Neutrophil (primary cell): ENCODE measurements around the gene JARID2.

Source experiments
- H3K27ac ChIP-seq: fragments of 200-600 bp; sonication (generic); 2 replicates; pipeline ENCODE4 v1.5.1; 2016; ENCODE audit warnings: mild to moderate bottlenecking, moderate library complexity
- H3K27me3 ChIP-seq: fragments of 200-600 bp; sonication (generic); 2 replicates; pipeline ENCODE4 v1.6.0; 2016; ENCODE audit warnings: mild to moderate bottlenecking
- H3K36me3 ChIP-seq: fragments of 200-600 bp; sonication (generic); 2 replicates; pipeline ENCODE4 v1.5.1; 2017
- H3K4me1 ChIP-seq, 2 experiments: fragments of 200-600 bp in 1 of 2; sonication (generic) in 1 of 2; 1 replicate in 1 of 2; 2 replicates in 1 of 2; pipeline versions ENCODE4 v1.5.1 to v1.6.1; 2013 to 2016; ENCODE audit warnings: low read depth in 1 of 2, low read length in 1 of 2, mild to moderate bottlenecking in 1 of 2, moderate library complexity in 1 of 2; ENCODE audit not compliant: control insufficient read depth in 1 of 2, insufficient read depth in 1 of 2
- H3K4me3 ChIP-seq, 2 experiments: fragments of 200-600 bp in 1 of 2; sonication (generic) in 1 of 2; 1 replicate in 1 of 2; 2 replicates in 1 of 2; pipeline ENCODE4 v1.5.1; 2013 to 2016; ENCODE audit warnings: low read depth in 1 of 2, low read length in 1 of 2, mild to moderate bottlenecking in 1 of 2, moderate library complexity in 1 of 2
- H3K9me3 ChIP-seq: fragments of 200-600 bp; sonication (generic); 2 replicates; pipeline ENCODE4 v1.5.1; 2016
- TF ChIP-seq, protein P1 (sequence below): fragments of 200-600 bp; sonication (generic); IDR thresholded peaks from 2 replicates; pipeline ENCODE4 v1.5.1; 2016; ENCODE audit warnings: antibody characterized with exemption

The JARID2 gene

DNA sequence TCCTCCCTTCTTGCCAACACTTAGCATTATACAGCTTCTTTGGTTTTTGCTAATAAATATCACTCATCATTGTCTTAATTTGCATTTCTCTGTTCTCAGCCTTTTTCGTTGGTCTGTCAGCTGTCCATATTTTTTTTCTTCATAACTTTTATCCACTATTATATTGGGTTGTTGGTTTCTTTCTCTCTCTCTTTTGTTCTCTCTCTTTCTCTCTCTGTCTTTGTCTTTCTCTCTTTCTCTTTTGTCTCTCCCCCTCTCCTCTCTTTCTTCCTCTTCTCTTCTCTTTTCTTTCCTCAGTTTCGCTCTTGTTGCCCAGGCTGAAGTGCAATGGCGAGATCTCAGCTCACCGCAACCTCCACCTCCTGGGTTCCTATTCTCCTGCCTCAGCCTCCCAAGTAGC, 36.5 kb downstream of the JARID2 start:
- Histone ChIP-seq H3K27me3 (no peaks in the 10 kb centered on the region), H3K36me3 (no peaks in the 10 kb centered on the region), H3K9me3 (no peaks in the 10 kb centered on the region), H3K4me1 (peaks cover 30 to 44% of the 10 kb centered on the region in 2 experiments), H3K27ac (no peak overlapping the region), H3K4me3 (no peak overlapping the region)
- TF ChIP-seq, protein P1, sequence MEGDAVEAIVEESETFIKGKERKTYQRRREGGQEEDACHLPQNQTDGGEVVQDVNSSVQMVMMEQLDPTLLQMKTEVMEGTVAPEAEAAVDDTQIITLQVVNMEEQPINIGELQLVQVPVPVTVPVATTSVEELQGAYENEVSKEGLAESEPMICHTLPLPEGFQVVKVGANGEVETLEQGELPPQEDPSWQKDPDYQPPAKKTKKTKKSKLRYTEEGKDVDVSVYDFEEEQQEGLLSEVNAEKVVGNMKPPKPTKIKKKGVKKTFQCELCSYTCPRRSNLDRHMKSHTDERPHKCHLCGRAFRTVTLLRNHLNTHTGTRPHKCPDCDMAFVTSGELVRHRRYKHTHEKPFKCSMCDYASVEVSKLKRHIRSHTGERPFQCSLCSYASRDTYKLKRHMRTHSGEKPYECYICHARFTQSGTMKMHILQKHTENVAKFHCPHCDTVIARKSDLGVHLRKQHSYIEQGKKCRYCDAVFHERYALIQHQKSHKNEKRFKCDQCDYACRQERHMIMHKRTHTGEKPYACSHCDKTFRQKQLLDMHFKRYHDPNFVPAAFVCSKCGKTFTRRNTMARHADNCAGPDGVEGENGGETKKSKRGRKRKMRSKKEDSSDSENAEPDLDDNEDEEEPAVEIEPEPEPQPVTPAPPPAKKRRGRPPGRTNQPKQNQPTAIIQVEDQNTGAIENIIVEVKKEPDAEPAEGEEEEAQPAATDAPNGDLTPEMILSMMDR: no peak

DNA sequence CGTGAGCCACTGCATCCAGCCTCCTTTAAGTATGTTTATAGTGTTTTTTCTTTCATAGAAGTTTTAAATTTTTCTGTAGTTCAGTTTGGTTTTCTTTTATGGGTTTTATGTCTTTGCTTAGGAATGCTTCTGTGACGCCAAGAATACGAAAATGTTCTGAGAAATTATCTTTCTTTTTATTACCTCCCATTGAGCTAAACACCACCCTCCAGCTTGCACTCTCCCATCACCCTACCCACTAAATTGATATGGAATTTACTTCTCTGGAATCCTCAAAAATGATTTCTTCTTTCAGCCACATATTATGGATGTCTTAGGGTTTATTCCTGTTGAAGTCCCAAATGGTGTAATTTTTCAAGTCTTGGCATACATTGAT, 38.1 kb downstream of the JARID2 start:
- Histone ChIP-seq H3K36me3 (no peaks in the 10 kb centered on the region), H3K4me1 (peaks cover 47 to 55% of the 10 kb centered on the region in 2 experiments), H3K27me3 (no peaks in the 10 kb centered on the region), H3K9me3 (no peaks in the 10 kb centered on the region), H3K4me3 (no peak overlapping the region), H3K27ac (no peak overlapping the region)
- TF ChIP-seq, protein P1: no peak

DNA sequence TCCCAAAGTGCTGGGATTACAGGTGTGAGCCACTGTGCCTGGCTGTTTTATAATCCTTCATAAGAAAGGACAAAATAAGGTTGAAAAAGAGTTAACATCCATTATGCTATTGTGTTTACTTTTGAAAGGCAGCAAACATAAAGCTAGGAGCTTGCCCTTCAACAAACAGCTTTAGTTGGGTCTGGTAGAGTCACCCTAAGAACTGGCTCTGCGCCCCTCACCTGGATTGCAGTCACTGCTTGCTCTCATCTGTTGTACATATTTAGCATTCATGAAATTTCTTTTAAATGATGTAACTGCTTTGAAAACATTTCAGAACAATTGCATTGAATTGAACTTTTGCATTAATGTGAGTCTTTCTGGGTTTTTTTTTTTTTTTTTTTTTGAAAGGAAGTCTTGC, 38.9 kb downstream of the JARID2 start:
- Histone ChIP-seq H3K36me3 (no peaks in the 10 kb centered on the region), H3K4me1 (peaks cover 45 to 48% of the 10 kb centered on the region in 2 experiments), H3K4me3 (no peak overlapping the region), H3K27ac (no peak overlapping the region), H3K9me3 (no peaks in the 10 kb centered on the region), H3K27me3 (no peaks in the 10 kb centered on the region)
- TF ChIP-seq, protein P1: no peak

DNA sequence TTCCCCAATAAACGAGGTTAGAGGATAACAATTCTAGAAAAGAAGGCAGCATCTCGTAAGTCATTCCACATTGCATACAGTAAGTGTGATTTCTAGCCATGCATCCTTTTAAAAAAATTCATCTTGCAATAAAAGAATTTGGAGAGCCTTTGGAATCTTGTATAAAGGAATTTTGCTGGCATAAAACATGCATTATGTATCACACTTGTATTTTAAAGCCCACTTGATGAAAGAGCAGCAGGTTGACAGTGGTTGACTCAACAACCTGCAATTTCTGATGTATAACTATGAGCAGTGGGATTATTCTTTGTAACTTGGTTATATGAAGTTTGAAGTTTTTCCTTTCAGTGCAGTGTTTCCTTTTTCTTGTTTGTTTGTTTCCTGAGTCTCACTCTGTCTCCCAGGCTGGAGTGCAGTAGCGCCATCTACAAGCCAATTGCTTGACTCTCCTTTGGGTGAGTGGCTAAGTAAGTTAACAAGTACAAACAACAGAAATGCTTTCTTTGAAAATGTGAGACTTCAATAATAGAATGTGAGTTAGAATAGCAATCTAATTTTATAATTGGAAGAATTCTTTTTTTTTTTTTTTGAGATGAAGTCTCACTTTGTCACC, 39.9 kb downstream of the JARID2 start:
- TF ChIP-seq, protein P1: no peak
- Histone ChIP-seq H3K27me3 (no peaks in the 10 kb centered on the region), H3K4me3 (no peak overlapping the region), H3K36me3 (no peaks in the 10 kb centered on the region), H3K9me3 (no peaks in the 10 kb centered on the region), H3K4me1 (peaks cover 38 to 44% of the 10 kb centered on the region in 2 experiments), H3K27ac (peak overlapping the region; percentile 13)

DNA sequence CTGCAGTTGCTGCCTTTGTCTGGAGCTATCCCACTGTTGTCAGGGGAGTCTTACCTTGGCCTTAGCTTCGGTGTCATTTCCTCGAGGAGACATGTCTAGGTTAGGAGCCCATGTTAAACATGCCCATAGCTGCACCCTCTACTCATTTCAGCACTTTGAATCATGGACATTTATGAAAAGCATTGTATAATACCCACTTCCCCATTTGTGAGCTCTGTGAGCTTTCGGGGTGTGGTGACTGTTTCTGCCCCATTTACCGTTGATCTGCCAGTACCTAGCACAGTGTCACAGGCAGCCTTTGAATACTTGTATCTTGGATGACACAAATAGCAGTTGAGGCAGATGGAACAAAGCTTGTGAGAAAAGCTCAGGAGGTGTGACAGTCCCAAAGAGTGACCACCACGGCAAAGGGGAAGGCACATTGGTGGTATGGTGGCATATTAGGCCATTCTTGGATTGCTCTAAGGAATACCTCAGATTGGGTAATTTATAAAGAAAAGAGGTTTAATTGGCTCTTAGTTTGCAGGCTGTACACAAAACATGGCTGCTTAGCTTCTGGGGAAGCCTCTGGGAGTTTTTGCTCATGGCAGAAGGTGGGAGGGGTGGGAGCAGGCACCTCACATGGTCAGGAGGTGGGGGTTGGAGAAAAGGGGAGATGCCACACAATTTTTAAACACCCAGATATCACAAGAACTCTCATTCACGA, 42.0 kb downstream of the JARID2 start:
- TF ChIP-seq, protein P1: no peak
- no peaks in the 10 kb centered on the region for H3K9me3 ChIP-seq
- H3K27me3 ChIP-seq: no peaks in the 10 kb centered on the region
- H3K4me1 ChIP-seq: peaks cover 38 to 51% of the 10 kb centered on the region in 2 experiments
- peak overlapping the region; percentile 31 to 40 for H3K4me3 ChIP-seq
- H3K27ac ChIP-seq: peak overlapping the region; percentile 77
- H3K36me3 ChIP-seq: no peaks in the 10 kb centered on the region
